ENCODE data around the gene PRDM1. TPM values are rescaled to one million over a fixed set of nuclear protein-coding genes. Genes with fewer than 3 reads are reported as not detected.

PRDM1 gene
- polyA plus RNA-seq, 2 donors = 29.7 to 37.6 TPM

DNA sequence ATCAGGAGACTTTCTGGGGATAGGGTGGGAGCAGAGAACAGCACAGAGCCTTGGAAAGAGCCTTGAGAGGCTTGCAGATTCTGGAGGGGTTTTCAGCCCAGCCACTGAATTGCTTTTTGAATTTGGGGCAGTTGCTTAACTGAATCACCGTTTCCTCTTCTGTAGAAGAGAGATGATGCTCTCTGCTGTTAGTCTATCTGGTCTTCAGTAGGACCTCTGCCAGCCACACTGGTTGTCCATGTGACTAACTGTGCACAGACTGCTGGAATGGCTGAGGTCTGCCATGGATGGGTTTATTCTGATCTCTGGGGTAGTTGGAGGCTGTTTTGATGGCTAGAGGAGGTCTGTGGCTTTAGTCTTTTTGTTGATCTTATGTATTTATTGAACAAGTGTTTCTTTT is 21.4 kb upstream of the PRDM1 start:
- Histone ChIP-seq H3K4me3 (ENCODE audit: low read depth in 1 of 2, low read length in 2 of 2) (no peak overlapping the region), H3K9me3 (ENCODE audit: control insufficient read depth in 2 of 2, insufficient read depth in 1 of 2, low read depth in 1 of 2, low read length in 1 of 2) (no peaks in the 10 kb centered on the region), H3K27ac (ENCODE audit: low read depth in 2 of 2, low read length in 1 of 2) (no peak overlapping the region), H3K36me3 (ENCODE audit: control insufficient read depth in 2 of 2, insufficient read depth in 2 of 2, low read length in 1 of 2) (no peaks in the 10 kb centered on the region), H3K27me3 (ENCODE audit: control insufficient read depth in 1 of 2, insufficient read depth in 2 of 2, low read length in 2 of 2) (no peaks in the 10 kb centered on the region), H3K4me1 (ENCODE audit: control insufficient read depth in 2 of 2, insufficient read depth in 2 of 2, low read length in 1 of 2) (no peaks in the 10 kb centered on the region)
- 68 to 97% methylated on average over 1 of the region's 1 CpG for whole genome bisulfite sequencing, 2 donors

DNA sequence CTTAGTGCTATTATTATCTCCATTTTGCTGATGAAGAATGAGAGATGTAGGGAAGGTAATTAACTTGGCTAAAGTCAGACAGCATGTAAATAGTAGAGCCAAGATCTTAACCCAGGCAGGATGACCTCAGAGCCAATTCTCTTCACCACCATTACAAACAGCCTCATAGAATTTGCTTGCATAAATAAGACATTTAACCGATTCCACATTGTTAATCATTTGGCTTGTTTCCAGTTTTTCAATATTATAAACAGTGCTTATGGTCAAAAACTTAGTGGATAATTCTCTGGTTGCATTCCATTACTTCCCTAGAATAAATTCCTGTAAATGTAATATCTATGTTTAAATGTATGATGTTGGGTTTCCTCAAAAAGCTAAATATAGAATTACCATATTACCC is 19.1 kb upstream of the PRDM1 start:
- Histone ChIP-seq H3K27ac (ENCODE audit: low read depth in 2 of 2, low read length in 1 of 2) (no peak overlapping the region), H3K4me1 (ENCODE audit: control insufficient read depth in 2 of 2, insufficient read depth in 2 of 2, low read length in 1 of 2) (no peaks in the 10 kb centered on the region), H3K27me3 (ENCODE audit: control insufficient read depth in 1 of 2, insufficient read depth in 2 of 2, low read length in 2 of 2) (no peaks in the 10 kb centered on the region), H3K36me3 (ENCODE audit: control insufficient read depth in 2 of 2, insufficient read depth in 2 of 2, low read length in 1 of 2) (no peaks in the 10 kb centered on the region), H3K4me3 (ENCODE audit: low read depth in 1 of 2, low read length in 2 of 2) (no peak overlapping the region), H3K9me3 (ENCODE audit: control insufficient read depth in 2 of 2, insufficient read depth in 1 of 2, low read depth in 1 of 2, low read length in 1 of 2) (no peaks in the 10 kb centered on the region)
- 48 to 68% methylated on average over 1 of the region's 1 CpG for WGBS, 2 donors

GRCh38 chr6:106069478-106069877 is 16.7 kb upstream of the PRDM1 start:
- Histone ChIP-seq H3K27me3 (ENCODE audit: control insufficient read depth in 1 of 2, insufficient read depth in 2 of 2, low read length in 2 of 2) (no peaks in the 10 kb centered on the region), H3K4me3 (ENCODE audit: low read depth in 1 of 2, low read length in 2 of 2) (no peak overlapping the region), H3K27ac (ENCODE audit: low read depth in 2 of 2, low read length in 1 of 2) (no peak overlapping the region), H3K9me3 (ENCODE audit: control insufficient read depth in 2 of 2, insufficient read depth in 1 of 2, low read depth in 1 of 2, low read length in 1 of 2) (no peaks in the 10 kb centered on the region), H3K36me3 (ENCODE audit: control insufficient read depth in 2 of 2, insufficient read depth in 2 of 2, low read length in 1 of 2) (no peaks in the 10 kb centered on the region), H3K4me1 (ENCODE audit: control insufficient read depth in 2 of 2, insufficient read depth in 2 of 2, low read length in 1 of 2) (no peaks in the 10 kb centered on the region)
- WGBS, 2 donors = 21 to 24% methylated on average over 8 of the region's 8 CpGs

- 69 to 90% methylated on average over 1 of the region's 1 CpG for WGBS, 2 donors
- Histone ChIP-seq H3K9me3 (ENCODE audit: control insufficient read depth in 2 of 2, insufficient read depth in 1 of 2, low read depth in 1 of 2, low read length in 1 of 2) (no peaks in the 10 kb centered on the region), H3K4me3 (ENCODE audit: low read depth in 1 of 2, low read length in 2 of 2) (no peak overlapping the region), H3K27ac (ENCODE audit: low read depth in 2 of 2, low read length in 1 of 2) (no peak overlapping the region), H3K27me3 (ENCODE audit: control insufficient read depth in 1 of 2, insufficient read depth in 2 of 2, low read length in 2 of 2) (no peaks in the 10 kb centered on the region), H3K36me3 (ENCODE audit: control insufficient read depth in 2 of 2, insufficient read depth in 2 of 2, low read length in 1 of 2) (no peaks in the 10 kb centered on the region), H3K4me1 (ENCODE audit: control insufficient read depth in 2 of 2, insufficient read depth in 2 of 2, low read length in 1 of 2) (no peaks in the 10 kb centered on the region)
These were observed 15.5 kb upstream of the PRDM1 start for GRCh38 chr6:106070636-106071035.

DNA sequence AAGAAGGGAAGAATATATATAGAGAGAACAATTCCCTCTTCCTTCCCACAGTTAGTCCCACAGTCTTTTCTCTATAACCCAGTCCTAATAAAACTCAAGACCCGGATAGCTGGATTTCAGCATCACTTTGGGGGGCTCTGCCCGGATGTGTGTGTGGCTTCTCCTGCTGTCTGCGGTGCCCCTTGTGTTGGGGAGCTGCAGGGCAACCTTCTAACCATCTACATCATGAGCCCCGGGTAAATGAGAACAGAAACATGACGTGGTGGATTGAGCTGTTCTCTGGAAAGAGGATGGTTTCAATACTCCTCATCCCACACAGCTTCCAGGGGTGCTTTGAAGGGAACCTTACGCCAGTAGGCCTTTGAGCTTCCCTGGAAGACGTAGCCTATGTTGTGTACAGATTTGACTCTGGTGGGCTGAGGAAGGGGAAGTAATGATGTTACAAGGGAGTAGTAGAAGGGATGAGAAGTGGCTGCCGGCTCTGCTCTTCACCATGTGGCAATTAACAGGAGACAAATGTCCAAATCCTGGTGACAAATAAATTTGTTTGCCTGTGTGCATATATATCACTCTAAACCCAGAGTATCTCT is 13.5 kb upstream of the PRDM1 start:
- no peaks in the 10 kb centered on the region for H3K36me3 ChIP-seq (ENCODE audit: control insufficient read depth in 2 of 2, insufficient read depth in 2 of 2, low read length in 1 of 2)
- no peak overlapping the region for H3K27ac ChIP-seq (ENCODE audit: low read depth in 2 of 2, low read length in 1 of 2)
- no peaks in the 10 kb centered on the region for H3K4me1 ChIP-seq (ENCODE audit: control insufficient read depth in 2 of 2, insufficient read depth in 2 of 2, low read length in 1 of 2)
- H3K4me3 ChIP-seq (ENCODE audit: low read depth in 1 of 2, low read length in 2 of 2) = no peak overlapping the region
- no peaks in the 10 kb centered on the region for H3K27me3 ChIP-seq (ENCODE audit: control insufficient read depth in 1 of 2, insufficient read depth in 2 of 2, low read length in 2 of 2)
- no peaks in the 10 kb centered on the region for H3K9me3 ChIP-seq (ENCODE audit: control insufficient read depth in 2 of 2, insufficient read depth in 1 of 2, low read depth in 1 of 2, low read length in 1 of 2)
- 85 to 86% methylated on average over 8 of the region's 8 CpGs for WGBS, 2 donors

DNA sequence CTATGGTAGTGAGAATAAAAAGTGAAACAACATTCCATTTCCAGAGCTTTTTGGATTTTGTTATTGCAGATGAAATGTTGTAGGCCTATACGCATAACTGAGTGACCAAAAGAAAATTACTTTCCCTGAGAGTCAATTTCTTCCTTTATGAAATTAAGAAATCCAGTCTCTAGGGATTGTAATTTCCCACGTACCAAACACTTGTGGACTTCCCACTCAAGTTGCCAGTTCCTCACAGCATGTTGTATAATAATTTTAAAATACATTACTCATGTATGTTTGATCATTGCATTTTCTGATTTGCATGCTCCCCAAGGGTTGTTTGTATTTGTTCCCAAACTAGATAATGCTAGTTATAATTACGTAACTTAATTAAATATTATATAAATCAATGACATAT is 12.0 kb upstream of the PRDM1 start:
- Histone ChIP-seq H3K4me3 (ENCODE audit: low read depth in 1 of 2, low read length in 2 of 2) (no peak overlapping the region), H3K9me3 (ENCODE audit: control insufficient read depth in 2 of 2, insufficient read depth in 1 of 2, low read depth in 1 of 2, low read length in 1 of 2) (no peaks in the 10 kb centered on the region), H3K36me3 (ENCODE audit: control insufficient read depth in 2 of 2, insufficient read depth in 2 of 2, low read length in 1 of 2) (no peaks in the 10 kb centered on the region), H3K27ac (ENCODE audit: low read depth in 2 of 2, low read length in 1 of 2) (no peak overlapping the region), H3K4me1 (ENCODE audit: control insufficient read depth in 2 of 2, insufficient read depth in 2 of 2, low read length in 1 of 2) (no peaks in the 10 kb centered on the region), H3K27me3 (ENCODE audit: control insufficient read depth in 1 of 2, insufficient read depth in 2 of 2, low read length in 2 of 2) (no peaks in the 10 kb centered on the region)
- WGBS, 2 donors = 78 to 91% methylated on average over 3 of the region's 3 CpGs

GRCh38 chr6:106076139-106076538 is 10.0 kb upstream of the PRDM1 start:
- Histone ChIP-seq H3K9me3 (ENCODE audit: control insufficient read depth in 2 of 2, insufficient read depth in 1 of 2, low read depth in 1 of 2, low read length in 1 of 2) (no peaks in the 10 kb centered on the region), H3K4me1 (ENCODE audit: control insufficient read depth in 2 of 2, insufficient read depth in 2 of 2, low read length in 1 of 2) (peaks cover 2% of the 10 kb centered on the region in 2 donors), H3K27me3 (ENCODE audit: control insufficient read depth in 1 of 2, insufficient read depth in 2 of 2, low read length in 2 of 2) (no peaks in the 10 kb centered on the region), H3K4me3 (ENCODE audit: low read depth in 1 of 2, low read length in 2 of 2) (no peak overlapping the region), H3K36me3 (ENCODE audit: control insufficient read depth in 2 of 2, insufficient read depth in 2 of 2, low read length in 1 of 2) (no peaks in the 10 kb centered on the region), H3K27ac (ENCODE audit: low read depth in 2 of 2, low read length in 1 of 2) (no peak overlapping the region)
- 92 to 93% methylated on average over 3 of the region's 3 CpGs for WGBS, 2 donors

DNA sequence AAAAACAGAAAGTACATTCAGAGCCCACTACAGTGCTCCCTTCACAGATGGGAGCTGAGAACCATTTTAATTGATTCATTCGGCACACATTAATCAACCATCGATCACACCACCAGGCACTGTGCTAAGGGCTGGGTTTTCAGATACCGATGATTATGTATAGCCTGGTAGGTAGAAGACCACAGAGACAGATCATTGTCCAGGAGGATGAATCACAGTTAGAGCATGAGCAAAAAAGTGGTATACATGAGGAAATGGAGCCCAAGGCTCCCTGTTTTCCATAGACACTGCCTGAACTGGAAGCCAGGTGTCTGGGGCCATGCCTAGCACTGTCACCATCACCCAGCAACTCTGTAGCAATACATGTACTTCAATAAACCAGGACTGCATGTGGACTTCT is 9.0 kb upstream of the PRDM1 start:
- no peaks in the 10 kb centered on the region for H3K27me3 ChIP-seq (ENCODE audit: control insufficient read depth in 1 of 2, insufficient read depth in 2 of 2, low read length in 2 of 2)
- H3K27ac ChIP-seq (ENCODE audit: low read depth in 2 of 2, low read length in 1 of 2) = no peak overlapping the region

GRCh38 chr6:106077881-106078280 is 8.3 kb upstream of the PRDM1 start:
- no peak overlapping the region for H3K27ac ChIP-seq (ENCODE audit: low read depth in 2 of 2, low read length in 1 of 2)
- no peaks in the 10 kb centered on the region for H3K9me3 ChIP-seq (ENCODE audit: control insufficient read depth in 2 of 2, insufficient read depth in 1 of 2, low read depth in 1 of 2, low read length in 1 of 2)
- peaks cover 2% of the 10 kb centered on the region in 2 donors for H3K4me1 ChIP-seq (ENCODE audit: control insufficient read depth in 2 of 2, insufficient read depth in 2 of 2, low read length in 1 of 2)
- H3K4me3 ChIP-seq (ENCODE audit: low read depth in 1 of 2, low read length in 2 of 2) = no peak overlapping the region
- no peaks in the 10 kb centered on the region for H3K36me3 ChIP-seq (ENCODE audit: control insufficient read depth in 2 of 2, insufficient read depth in 2 of 2, low read length in 1 of 2)
- 66 to 76% methylated on average over 5 of the region's 5 CpGs for WGBS, 2 donors
- H3K27me3 ChIP-seq (ENCODE audit: control insufficient read depth in 1 of 2, insufficient read depth in 2 of 2, low read length in 2 of 2) = no peaks in the 10 kb centered on the region

More for the DNA sequence above, 9.0 kb upstream of the PRDM1 start:
- no peaks in the 10 kb centered on the region for H3K9me3 ChIP-seq (ENCODE audit: control insufficient read depth in 2 of 2, insufficient read depth in 1 of 2, low read depth in 1 of 2, low read length in 1 of 2)
- no peak overlapping the region for H3K4me3 ChIP-seq (ENCODE audit: low read depth in 1 of 2, low read length in 2 of 2)
- WGBS, 2 donors = 90 to 94% methylated on average over 3 of the region's 3 CpGs
- no peaks in the 10 kb centered on the region for H3K36me3 ChIP-seq (ENCODE audit: control insufficient read depth in 2 of 2, insufficient read depth in 2 of 2, low read length in 1 of 2)
- peaks cover 2% of the 10 kb centered on the region in 2 donors for H3K4me1 ChIP-seq (ENCODE audit: control insufficient read depth in 2 of 2, insufficient read depth in 2 of 2, low read length in 1 of 2)

GRCh38 chr6:106079961-106080762 is 6.0 kb upstream of the PRDM1 start:
- peaks cover 2 to 4% of the 10 kb centered on the region in 2 donors for H3K4me1 ChIP-seq (ENCODE audit: control insufficient read depth in 2 of 2, insufficient read depth in 2 of 2, low read length in 1 of 2)
- no peak overlapping the region for H3K4me3 ChIP-seq (ENCODE audit: low read depth in 1 of 2, low read length in 2 of 2)
- WGBS, 2 donors = 81 to 88% methylated on average over 8 of the region's 8 CpGs
- no peaks in the 10 kb centered on the region for H3K36me3 ChIP-seq (ENCODE audit: control insufficient read depth in 2 of 2, insufficient read depth in 2 of 2, low read length in 1 of 2)
- H3K9me3 ChIP-seq (ENCODE audit: control insufficient read depth in 2 of 2, insufficient read depth in 1 of 2, low read depth in 1 of 2, low read length in 1 of 2) = no peaks in the 10 kb centered on the region
- H3K27me3 ChIP-seq (ENCODE audit: control insufficient read depth in 1 of 2, insufficient read depth in 2 of 2, low read length in 2 of 2) = no peaks in the 10 kb centered on the region
- H3K27ac ChIP-seq (ENCODE audit: low read depth in 2 of 2, low read length in 1 of 2) = no peak overlapping the region
